ENCODE measurements around the gene KLHL29. TPM values are rescaled to one million over a fixed set of nuclear protein-coding genes. Genes with fewer than 3 reads are reported as not detected.

The KLHL29 gene
- total and polyA plus RNA-seq, 2 donors, result 1.4 to 2.9 TPM

- no peak overlapping the region for H3K4me3 ChIP-seq (ENCODE audit: low read length in 2 of 2)
- no peaks in the 10 kb centered on the region for H3K36me3 ChIP-seq (ENCODE audit: control insufficient read depth in 2 of 2, insufficient read depth in 2 of 2, low read length in 1 of 2)
- H3K9me3 ChIP-seq (ENCODE audit: control insufficient read depth in 2 of 2, insufficient read depth in 1 of 2, low read length in 1 of 2), result no peaks in the 10 kb centered on the region
- H3K4me1 ChIP-seq (ENCODE audit: control insufficient read depth in 2 of 2, insufficient read depth in 2 of 2, low read length in 2 of 2), result peaks cover 0 to 7% of the 10 kb centered on the region in 2 donors
- no peak for DNase-seq (ENCODE audit: low read depth in 6 of 9, low spot score in 9 of 9)
- WGBS, result 95% methylated on average over 16 of the region's 16 CpGs
- peaks cover 3 to 27% of the 10 kb centered on the region in 2 donors for H3K27me3 ChIP-seq (ENCODE audit: control insufficient read depth in 2 of 2, insufficient read depth in 1 of 2, low read length in 1 of 2)
- no peak overlapping the region for H3K27ac ChIP-seq (ENCODE audit: low read depth in 1 of 2, low read length in 1 of 2)
Observed at GRCh38 chr2:23350041-23350791, 34.8 kb upstream of the KLHL29 start.

GRCh38 chr2:23350792-23351355 lies 34.1 kb upstream of the KLHL29 start:
- Histone ChIP-seq H3K4me3 (ENCODE audit: low read length in 2 of 2) (no peak overlapping the region), H3K36me3 (ENCODE audit: control insufficient read depth in 2 of 2, insufficient read depth in 2 of 2, low read length in 1 of 2) (no peaks in the 10 kb centered on the region), H3K9me3 (ENCODE audit: control insufficient read depth in 2 of 2, insufficient read depth in 1 of 2, low read length in 1 of 2) (no peaks in the 10 kb centered on the region), H3K27ac (ENCODE audit: low read depth in 1 of 2, low read length in 1 of 2) (no peak overlapping the region), H3K4me1 (ENCODE audit: control insufficient read depth in 2 of 2, insufficient read depth in 2 of 2, low read length in 2 of 2) (peaks cover 0 to 7% of the 10 kb centered on the region in 2 donors), H3K27me3 (ENCODE audit: control insufficient read depth in 2 of 2, insufficient read depth in 1 of 2, low read length in 1 of 2) (peaks cover 3 to 24% of the 10 kb centered on the region in 2 donors)
- DNase-seq (ENCODE audit: low read depth in 6 of 9, low spot score in 9 of 9), result no peak
- WGBS, result 92% methylated on average over 8 of the region's 8 CpGs

GRCh38 chr2:23351388-23352141 lies 33.4 kb upstream of the KLHL29 start:
- Histone ChIP-seq H3K4me1 (ENCODE audit: control insufficient read depth in 2 of 2, insufficient read depth in 2 of 2, low read length in 2 of 2) (peaks cover 0 to 7% of the 10 kb centered on the region in 2 donors), H3K4me3 (ENCODE audit: low read length in 2 of 2) (no peak overlapping the region), H3K27ac (ENCODE audit: low read depth in 1 of 2, low read length in 1 of 2) (peak overlapping the region in 1 of 2 donors; percentile 7), H3K27me3 (ENCODE audit: control insufficient read depth in 2 of 2, insufficient read depth in 1 of 2, low read length in 1 of 2) (peaks cover 3 to 24% of the 10 kb centered on the region in 2 donors), H3K9me3 (ENCODE audit: control insufficient read depth in 2 of 2, insufficient read depth in 1 of 2, low read length in 1 of 2) (no peaks in the 10 kb centered on the region), H3K36me3 (ENCODE audit: control insufficient read depth in 2 of 2, insufficient read depth in 2 of 2, low read length in 1 of 2) (no peaks in the 10 kb centered on the region)
- 24% methylated on average over 37 of the region's 37 CpGs for WGBS
- DNase-seq (ENCODE audit: low read depth in 6 of 9, low spot score in 9 of 9), result peak in 8 of 9 donors; percentile 8 to 64 (median 32)

GRCh38 chr2:23354554-23354953 lies 30.4 kb upstream of the KLHL29 start:
- 95% methylated on average over 6 of the region's 6 CpGs for WGBS
- Histone ChIP-seq H3K4me1 (ENCODE audit: control insufficient read depth in 2 of 2, insufficient read depth in 2 of 2, low read length in 2 of 2) (peaks cover 0 to 7% of the 10 kb centered on the region in 2 donors), H3K9me3 (ENCODE audit: control insufficient read depth in 2 of 2, insufficient read depth in 1 of 2, low read length in 1 of 2) (no peaks in the 10 kb centered on the region), H3K27me3 (ENCODE audit: control insufficient read depth in 2 of 2, insufficient read depth in 1 of 2, low read length in 1 of 2) (peaks cover 1 to 30% of the 10 kb centered on the region in 2 donors), H3K4me3 (ENCODE audit: low read length in 2 of 2) (no peak overlapping the region), H3K36me3 (ENCODE audit: control insufficient read depth in 2 of 2, insufficient read depth in 2 of 2, low read length in 1 of 2) (no peaks in the 10 kb centered on the region), H3K27ac (ENCODE audit: low read depth in 1 of 2, low read length in 1 of 2) (no peak overlapping the region)
- DNase-seq (ENCODE audit: low read depth in 6 of 9, low spot score in 9 of 9), result no peak

GRCh38 chr2:23355001-23355400 lies 30.0 kb upstream of the KLHL29 start:
- Histone ChIP-seq H3K4me1 (ENCODE audit: control insufficient read depth in 2 of 2, insufficient read depth in 2 of 2, low read length in 2 of 2) (peaks cover 0 to 7% of the 10 kb centered on the region in 2 donors), H3K27me3 (ENCODE audit: control insufficient read depth in 2 of 2, insufficient read depth in 1 of 2, low read length in 1 of 2) (peaks cover 0 to 30% of the 10 kb centered on the region in 2 donors), H3K9me3 (ENCODE audit: control insufficient read depth in 2 of 2, insufficient read depth in 1 of 2, low read length in 1 of 2) (no peaks in the 10 kb centered on the region), H3K4me3 (ENCODE audit: low read length in 2 of 2) (no peak overlapping the region), H3K27ac (ENCODE audit: low read depth in 1 of 2, low read length in 1 of 2) (no peak overlapping the region), H3K36me3 (ENCODE audit: control insufficient read depth in 2 of 2, insufficient read depth in 2 of 2, low read length in 1 of 2) (no peaks in the 10 kb centered on the region)
- DNase-seq (ENCODE audit: low read depth in 6 of 9, low spot score in 9 of 9), result no peak
- WGBS, result 86% methylated on average over 4 of the region's 4 CpGs

GRCh38 chr2:23356711-23357110 lies 28.3 kb upstream of the KLHL29 start:
- no peak for DNase-seq (ENCODE audit: low read depth in 6 of 9, low spot score in 9 of 9)
- 95% methylated on average over 9 of the region's 9 CpGs for WGBS

GRCh38 chr2:23359631-23360567 lies 25.1 kb upstream of the KLHL29 start:
- Histone ChIP-seq H3K9me3 (ENCODE audit: control insufficient read depth in 2 of 2, insufficient read depth in 1 of 2, low read length in 1 of 2) (no peaks in the 10 kb centered on the region), H3K27ac (ENCODE audit: low read depth in 1 of 2, low read length in 1 of 2) (no peak overlapping the region), H3K27me3 (ENCODE audit: control insufficient read depth in 2 of 2, insufficient read depth in 1 of 2, low read length in 1 of 2) (peaks cover 0 to 13% of the 10 kb centered on the region in 2 donors), H3K4me3 (ENCODE audit: low read length in 2 of 2) (no peak overlapping the region), H3K4me1 (ENCODE audit: control insufficient read depth in 2 of 2, insufficient read depth in 2 of 2, low read length in 2 of 2) (no peaks in the 10 kb centered on the region), H3K36me3 (ENCODE audit: control insufficient read depth in 2 of 2, insufficient read depth in 2 of 2, low read length in 1 of 2) (no peaks in the 10 kb centered on the region)
- 92% methylated on average over 19 of the region's 19 CpGs for WGBS
- no peak for DNase-seq (ENCODE audit: low read depth in 6 of 9, low spot score in 9 of 9)

More at GRCh38 chr2:23356711-23357110, 28.3 kb upstream of the KLHL29 start:
- H3K27ac ChIP-seq (ENCODE audit: low read depth in 1 of 2, low read length in 1 of 2), result no peak overlapping the region
- no peak overlapping the region for H3K4me3 ChIP-seq (ENCODE audit: low read length in 2 of 2)
- no peaks in the 10 kb centered on the region for H3K9me3 ChIP-seq (ENCODE audit: control insufficient read depth in 2 of 2, insufficient read depth in 1 of 2, low read length in 1 of 2)
- peaks cover 0 to under 1% of the 10 kb centered on the region in 2 donors for H3K4me1 ChIP-seq (ENCODE audit: control insufficient read depth in 2 of 2, insufficient read depth in 2 of 2, low read length in 2 of 2)
- peaks cover 0 to 24% of the 10 kb centered on the region in 2 donors for H3K27me3 ChIP-seq (ENCODE audit: control insufficient read depth in 2 of 2, insufficient read depth in 1 of 2, low read length in 1 of 2)
- H3K36me3 ChIP-seq (ENCODE audit: control insufficient read depth in 2 of 2, insufficient read depth in 2 of 2, low read length in 1 of 2), result no peaks in the 10 kb centered on the region

- DNase-seq (ENCODE audit: low read depth in 6 of 9, low spot score in 9 of 9), result no peak
- Histone ChIP-seq H3K36me3 (ENCODE audit: control insufficient read depth in 2 of 2, insufficient read depth in 2 of 2, low read length in 1 of 2) (no peaks in the 10 kb centered on the region), H3K27ac (ENCODE audit: low read depth in 1 of 2, low read length in 1 of 2) (no peak overlapping the region), H3K9me3 (ENCODE audit: control insufficient read depth in 2 of 2, insufficient read depth in 1 of 2, low read length in 1 of 2) (no peaks in the 10 kb centered on the region), H3K4me3 (ENCODE audit: low read length in 2 of 2) (no peak overlapping the region), H3K4me1 (ENCODE audit: control insufficient read depth in 2 of 2, insufficient read depth in 2 of 2, low read length in 2 of 2) (no peaks in the 10 kb centered on the region), H3K27me3 (ENCODE audit: control insufficient read depth in 2 of 2, insufficient read depth in 1 of 2, low read length in 1 of 2) (peaks cover 0 to 13% of the 10 kb centered on the region in 2 donors)
- 77% methylated on average over 13 of the region's 13 CpGs for WGBS
Observed at GRCh38 chr2:23360571-23361125, 24.3 kb upstream of the KLHL29 start.

All from thymus (tissue), 11 donors.